ENCODE measurements around the gene MFAP1.
"Not testable (repeated sequence)": the region's sequence is repeated elsewhere in the genome, so short reads cannot be mapped to it uniquely, and the experiment has no call there.

The MFAP1 gene

GRCh38 chr15:43824302-43825246, at the start of gene MFAP1:
MFAP1 (minus strand) TSS chr15:43824690; CDS start chr15:43824569, 121 bp downstream.
- in situ Hi-C loops (cut with MboI; ENCODE audit: low sequenced_read_pairs) = no loop called here

GRCh38 chr15:43873651-43874050, 49.2 kb upstream of the MFAP1 start:
- in situ Hi-C loops (cut with MboI; ENCODE audit: low sequenced_read_pairs) = no loop called here

GRCh38 chr15:43872416-43873020, 48.0 kb upstream of the MFAP1 start:
- in situ Hi-C loops (cut with MboI; ENCODE audit: low sequenced_read_pairs) = no loop called here

GRCh38 chr15:43871835-43872234, 47.3 kb upstream of the MFAP1 start:
- in situ Hi-C loops (cut with MboI; ENCODE audit: low sequenced_read_pairs) = no loop called here

- in situ Hi-C loops (cut with MboI; ENCODE audit: low sequenced_read_pairs) = no loop called here
Observed at GRCh38 chr15:43868406-43868805, 43.9 kb upstream of the MFAP1 start.

GRCh38 chr15:43867096-43867495, 42.6 kb upstream of the MFAP1 start:
- in situ Hi-C loops (cut with MboI; ENCODE audit: low sequenced_read_pairs) = no loop called here

GRCh38 chr15:43866636-43867035, 42.1 kb upstream of the MFAP1 start:
- in situ Hi-C loops (cut with MboI; ENCODE audit: low sequenced_read_pairs) = not testable (repeated sequence)

- in situ Hi-C loops (cut with MboI; ENCODE audit: low sequenced_read_pairs) = no loop called here
Observed at GRCh38 chr15:43859546-43859945, 35.1 kb upstream of the MFAP1 start.

- in situ Hi-C loops (cut with MboI; ENCODE audit: low sequenced_read_pairs) = no loop called here
Observed at GRCh38 chr15:43854801-43855200, 30.3 kb upstream of the MFAP1 start.

- in situ Hi-C loops (cut with MboI; ENCODE audit: low sequenced_read_pairs) = no loop called here
Observed at GRCh38 chr15:43852607-43853006, 28.1 kb upstream of the MFAP1 start.

GRCh38 chr15:43851251-43851650, 26.8 kb upstream of the MFAP1 start:
- in situ Hi-C loops (cut with MboI; ENCODE audit: low sequenced_read_pairs) = no loop called here

- in situ Hi-C loops (cut with MboI; ENCODE audit: low sequenced_read_pairs) = no loop called here
Observed at GRCh38 chr15:43845421-43845820, 20.9 kb upstream of the MFAP1 start.

GRCh38 chr15:43832485-43832884, 8.0 kb upstream of the MFAP1 start:
- in situ Hi-C loops (cut with MboI; ENCODE audit: low sequenced_read_pairs) = not testable (repeated sequence)

GRCh38 chr15:43831519-43832052, 7.1 kb upstream of the MFAP1 start:
- in situ Hi-C loops (cut with MboI; ENCODE audit: low sequenced_read_pairs) = not testable (repeated sequence)

GRCh38 chr15:43830691-43831275, 6.3 kb upstream of the MFAP1 start:
- in situ Hi-C loops (cut with MboI; ENCODE audit: low sequenced_read_pairs) = not testable (repeated sequence)

- in situ Hi-C loops (cut with MboI; ENCODE audit: low sequenced_read_pairs) = not testable (repeated sequence)
Observed at GRCh38 chr15:43829951-43830540, 5.6 kb upstream of the MFAP1 start.

GRCh38 chr15:43828061-43828657, 3.7 kb upstream of the MFAP1 start:
- in situ Hi-C loops (cut with MboI; ENCODE audit: low sequenced_read_pairs) = no loop called here

- in situ Hi-C loops (cut with MboI; ENCODE audit: low sequenced_read_pairs) = no loop called here
Observed at GRCh38 chr15:43826508-43827341, 2.2 kb upstream of the MFAP1 start, which contains the start of gene WDR76. WDR76 (plus strand) TSS chr15:43827002; CDS start chr15:43827033, 31 bp downstream.

- in situ Hi-C loops (cut with MboI; ENCODE audit: low sequenced_read_pairs) = no loop called here
Observed at GRCh38 chr15:43826029-43826507, 1.6 kb upstream of the MFAP1 start.

- in situ Hi-C loops (cut with MboI; ENCODE audit: low sequenced_read_pairs) = not testable (repeated sequence)
Observed at GRCh38 chr15:43825305-43825704, 815 bp upstream of the MFAP1 start.

Data from HL-60/S4 (cell line).